Liver (tissue), 9 donors: ENCODE measurements around the gene AKNA. TPM values are rescaled to one million over a fixed set of nuclear protein-coding genes. Genes with fewer than 3 reads are reported as not detected.

ENCODE experiments used
- DNase-seq: peaks from one replicate; pipeline ENCODE4 v3.0.0-alpha.2; 2017; ENCODE audit warnings: low spot score
- H3K27ac ChIP-seq, 2 donors: one replicate each; pipeline ENCODE4 v1.7.0; 2013; ENCODE audit warnings: inconsistent platforms in 2 of 2, low read length in 2 of 2, control low read depth in 1 of 2, low read depth in 1 of 2, mild to moderate bottlenecking in 1 of 2
- H3K27me3 ChIP-seq, 4 donors: one replicate each; pipeline versions ENCODE4 v1.6.1 to v1.7.0; 2013; ENCODE audit warnings: low read length in 3 of 4, inconsistent platforms in 1 of 4, mild to moderate bottlenecking in 1 of 4, moderate library complexity in 1 of 4; ENCODE audit not compliant: control insufficient read depth in 4 of 4, insufficient read depth in 4 of 4
- H3K36me3 ChIP-seq, 4 donors: one replicate each; pipeline versions ENCODE4 v1.6.1 to v1.7.0; 2013; ENCODE audit warnings: low read length in 3 of 4, mild to moderate bottlenecking in 3 of 4, low read depth in 1 of 4, moderate library complexity in 1 of 4; ENCODE audit not compliant: control insufficient read depth in 4 of 4, insufficient read depth in 3 of 4
- H3K4me1 ChIP-seq, 4 donors: one replicate each; pipeline versions ENCODE4 v1.6.1 to v1.7.0; 2013; ENCODE audit warnings: low read length in 3 of 4, mild to moderate bottlenecking in 3 of 4, moderate library complexity in 1 of 4; ENCODE audit not compliant: control insufficient read depth in 4 of 4, insufficient read depth in 4 of 4
- H3K4me3 ChIP-seq, 3 donors: one replicate each; pipeline versions ENCODE4 v1.6.1 to v1.7.0; 2013; ENCODE audit warnings: low read length in 3 of 3, control low read depth in 1 of 3, low read depth in 1 of 3, mild to moderate bottlenecking in 1 of 3
- H3K9ac ChIP-seq, 2 donors: one replicate each; pipeline ENCODE4 v1.7.0; 2013; ENCODE audit warnings: low read length in 2 of 2, mild to moderate bottlenecking in 2 of 2, moderate library complexity in 2 of 2, control low read depth in 1 of 2, low read depth in 1 of 2
- H3K9me3 ChIP-seq, 4 donors: one replicate each; pipeline versions ENCODE4 v1.6.1 to v1.7.0; 2013; ENCODE audit warnings: low read length in 3 of 4; ENCODE audit not compliant: control insufficient read depth in 4 of 4
- EGR1 ChIP-seq, 2 donors: IDR thresholded peaks; 2 replicates each; pipeline ENCODE4 v1.6.1; 2016 to 2018; ENCODE audit warnings: antibody characterized with exemption in 2 of 2, low read depth in 2 of 2
- FOXA1 ChIP-seq: IDR thresholded peaks from 2 replicates; pipeline ENCODE4 v1.6.1; 2016; ENCODE audit warnings: antibody characterized with exemption
- FOXA2 ChIP-seq: IDR thresholded peaks from 2 replicates; pipeline ENCODE4 v1.6.1; 2016; ENCODE audit warnings: antibody characterized with exemption
- GABPA ChIP-seq, 2 donors: IDR thresholded peaks in 1 of 2; conservative IDR thresholded peaks in 1 of 2; 2 replicates each; pipeline ENCODE4 v1.6.1; 2016; ENCODE audit warnings: antibody characterized with exemption in 2 of 2, mild to moderate bottlenecking in 1 of 2, moderate library complexity in 1 of 2
- HNF4A ChIP-seq, 2 donors: conservative IDR thresholded peaks; 2 replicates each; pipeline ENCODE4 v1.6.1; 2016; ENCODE audit warnings: antibody characterized with exemption in 2 of 2, mild to moderate bottlenecking in 2 of 2
- HNF4G ChIP-seq: IDR thresholded peaks from 2 replicates; pipeline ENCODE4 v1.6.1; 2016; ENCODE audit warnings: antibody characterized with exemption
- JUND ChIP-seq, 2 donors: IDR thresholded peaks; 2 replicates each; pipeline ENCODE4 v1.6.1; 2016; ENCODE audit warnings: antibody characterized with exemption in 2 of 2
- NR2F2 ChIP-seq: IDR thresholded peaks from 2 replicates; pipeline ENCODE4 v1.6.1; 2016; ENCODE audit warnings: antibody characterized with exemption
- RAD21 ChIP-seq, 2 donors: IDR thresholded peaks; 2 replicates each; pipeline ENCODE4 v1.6.1; 2016; ENCODE audit warnings: antibody characterized with exemption in 2 of 2, mild to moderate bottlenecking in 2 of 2
- REST ChIP-seq: IDR thresholded peaks from 2 replicates; pipeline ENCODE4 v1.6.1; 2016; ENCODE audit warnings: antibody characterized with exemption, mild to moderate bottlenecking
- RXRA ChIP-seq, 2 donors: IDR thresholded peaks; 2 replicates each; pipeline ENCODE4 v1.6.1; 2017 to 2018; ENCODE audit warnings: antibody characterized with exemption in 2 of 2, mild to moderate bottlenecking in 1 of 2
- SP1 ChIP-seq: IDR thresholded peaks from 2 replicates; pipeline ENCODE4 v1.6.1; 2018; ENCODE audit warnings: antibody characterized with exemption, mild to moderate bottlenecking
- TAF1 ChIP-seq: conservative IDR thresholded peaks from 2 replicates; pipeline ENCODE4 v1.6.1; 2016; ENCODE audit warnings: antibody characterized with exemption, mild to moderate bottlenecking
- YY1 ChIP-seq: IDR thresholded peaks from 2 replicates; pipeline ENCODE4 v1.6.1; 2016; ENCODE audit warnings: antibody characterized with exemption, mild to moderate bottlenecking
- ZBTB33 ChIP-seq: IDR thresholded peaks from 2 replicates; pipeline ENCODE4 v1.6.1; 2016; ENCODE audit warnings: antibody characterized with exemption
- WGBS: extraction: QIAGEN DNeasy Blood & Tissue Kit; methylation state at CpG from one replicate; pipeline ENCODE4 v1.1.7; 2013; 5-methylcytosine and 5-hydroxymethylcytosine counted together
- polyA plus RNA-seq, 2 donors: library from polyadenylated mRNA; stranded (reverse) in 1 of 2; unstranded in 1 of 2; fragments of 200-250 nt in 1 of 2; fragments of >200 nt in 1 of 2; fragmentation: Nextera tagmentation in 1 of 2; extraction: Ambion mirVana in 1 of 2; gene quantifications; one replicate each; pipeline versions ENCODE4 v1.2.1 to v1.2.3, GENCODE V29; 2013 to 2015
- total RNA-seq, 2 donors: library from RNA; depleted of rRNA; stranded (reverse); fragments of >200 nt; gene quantifications; one replicate each; pipeline ENCODE4 v1.2.3, GENCODE V29; 2014
- TF ChIP-seq, protein P1 (sequence below): IDR thresholded peaks from 2 replicates; pipeline ENCODE4 v1.6.1; 2016; ENCODE audit warnings: antibody characterized with exemption
- TF ChIP-seq, protein P2 (sequence below): fragments of 150-350 bp; IDR thresholded peaks from 2 replicates; pipeline ENCODE4 v1.5.1; 2017; ENCODE audit warnings: improper control_type of control experiment, low read depth, low read length; ENCODE audit not compliant: missing input control
- TF ChIP-seq, protein P3 (sequence below): IDR thresholded peaks from 2 replicates; pipeline ENCODE4 v1.6.1; 2016; ENCODE audit warnings: antibody characterized with exemption
- donor health status: healthy.
- donor health status: healthy.
- donor health status: healthy.
- donor health status: healthy.
- donor health status: healthy.

AKNA gene
- total and polyA plus RNA-seq, 4 donors: 4.2 to 31.7 (median 6.9) TPM

- 68% methylated on average over 7 of the region's 7 CpGs for WGBS
- Histone ChIP-seq H3K9me3 (peaks cover 0 to 7% (median 3%) of the 10 kb centered on the region in 4 donors), H3K36me3 (peaks cover 0 to 37% (median 25%) of the 10 kb centered on the region in 4 donors), H3K9ac (no peak overlapping the region), H3K4me3 (no peak overlapping the region), H3K27me3 (no peaks in the 10 kb centered on the region), H3K4me1 (no peaks in the 10 kb centered on the region), H3K27ac (no peak overlapping the region)
- no peak for DNase-seq
- TF ChIP-seq GABPA (IDR thresholded peaks at IDR 0.05 in 1 of 2, conservative IDR thresholded peaks at IDR 0.05 in 1 of 2): no peak
- TF ChIP-seq, protein P1, sequence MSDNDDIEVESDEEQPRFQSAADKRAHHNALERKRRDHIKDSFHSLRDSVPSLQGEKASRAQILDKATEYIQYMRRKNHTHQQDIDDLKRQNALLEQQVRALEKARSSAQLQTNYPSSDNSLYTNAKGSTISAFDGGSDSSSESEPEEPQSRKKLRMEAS: no peak
- TF ChIP-seq, protein P2, sequence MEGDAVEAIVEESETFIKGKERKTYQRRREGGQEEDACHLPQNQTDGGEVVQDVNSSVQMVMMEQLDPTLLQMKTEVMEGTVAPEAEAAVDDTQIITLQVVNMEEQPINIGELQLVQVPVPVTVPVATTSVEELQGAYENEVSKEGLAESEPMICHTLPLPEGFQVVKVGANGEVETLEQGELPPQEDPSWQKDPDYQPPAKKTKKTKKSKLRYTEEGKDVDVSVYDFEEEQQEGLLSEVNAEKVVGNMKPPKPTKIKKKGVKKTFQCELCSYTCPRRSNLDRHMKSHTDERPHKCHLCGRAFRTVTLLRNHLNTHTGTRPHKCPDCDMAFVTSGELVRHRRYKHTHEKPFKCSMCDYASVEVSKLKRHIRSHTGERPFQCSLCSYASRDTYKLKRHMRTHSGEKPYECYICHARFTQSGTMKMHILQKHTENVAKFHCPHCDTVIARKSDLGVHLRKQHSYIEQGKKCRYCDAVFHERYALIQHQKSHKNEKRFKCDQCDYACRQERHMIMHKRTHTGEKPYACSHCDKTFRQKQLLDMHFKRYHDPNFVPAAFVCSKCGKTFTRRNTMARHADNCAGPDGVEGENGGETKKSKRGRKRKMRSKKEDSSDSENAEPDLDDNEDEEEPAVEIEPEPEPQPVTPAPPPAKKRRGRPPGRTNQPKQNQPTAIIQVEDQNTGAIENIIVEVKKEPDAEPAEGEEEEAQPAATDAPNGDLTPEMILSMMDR: no peak
Measured at GRCh38 chr9:114290561-114290986, 97.2 kb downstream of the AKNA start.

DNA sequence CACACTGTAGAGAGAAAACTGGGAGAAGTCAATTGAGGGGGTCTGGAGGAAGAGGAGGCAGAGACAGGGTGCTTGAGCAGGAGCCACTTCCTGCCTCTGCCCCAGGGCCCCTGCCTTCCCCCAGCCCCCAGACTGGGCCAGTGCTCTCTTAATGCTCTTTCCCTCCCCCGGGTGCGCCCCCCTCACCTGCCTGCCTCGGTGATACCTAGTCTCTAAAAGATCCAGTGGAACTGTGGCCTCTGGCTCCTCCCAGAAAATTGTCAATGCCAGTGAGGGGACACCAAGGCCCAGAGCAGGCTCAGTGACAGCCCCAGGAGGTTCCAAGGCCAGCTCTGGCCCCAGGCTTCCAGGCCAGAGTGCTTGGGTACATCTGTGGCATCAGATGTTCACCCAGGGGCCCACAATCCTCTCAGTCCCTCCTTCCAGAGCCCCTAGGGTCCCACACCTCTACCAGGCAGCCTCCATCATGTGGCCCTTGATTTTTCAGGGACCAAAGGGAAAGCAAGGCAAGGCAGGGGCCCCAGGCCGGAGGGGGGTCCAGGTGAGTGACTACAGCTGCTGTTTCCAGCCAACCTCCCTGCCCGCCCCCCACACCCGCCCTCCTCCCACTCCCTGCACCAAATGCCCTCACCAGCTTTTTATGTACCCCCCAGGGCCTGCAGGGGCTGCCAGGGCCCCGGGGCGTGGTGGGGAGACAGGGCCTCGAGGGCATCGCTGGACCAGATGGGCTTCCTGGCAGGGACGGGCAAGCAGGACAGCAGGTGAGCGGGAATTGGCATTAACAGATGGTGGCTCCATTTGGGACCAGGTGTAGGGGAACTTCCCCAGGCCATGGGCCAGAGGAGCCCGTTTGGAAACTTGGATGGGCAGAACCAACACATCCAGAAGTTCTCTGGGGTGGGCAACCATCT is 98.0 kb downstream of the AKNA start:
- TF ChIP-seq RXRA (IDR thresholded peaks at IDR 0.05): no peak
- TF ChIP-seq TAF1: no peak
- no peak for TF ChIP-seq FOXA1
- TF ChIP-seq REST: no peak
- TF ChIP-seq, protein P2: no peak
- TF ChIP-seq HNF4G: no peak
- TF ChIP-seq EGR1 (IDR thresholded peaks at IDR 0.05; ENCODE audit: low read depth in 2 of 2): no peak
- TF ChIP-seq FOXA2: no peak
- TF ChIP-seq RAD21 (IDR thresholded peaks at IDR 0.05): no peak
- TF ChIP-seq GABPA (IDR thresholded peaks at IDR 0.05 in 1 of 2, conservative IDR thresholded peaks at IDR 0.05 in 1 of 2): no peak
- TF ChIP-seq NR2F2: no peak
- no peak for TF ChIP-seq YY1
- TF ChIP-seq SP1: no peak
- TF ChIP-seq, protein P1: no peak
- TF ChIP-seq ZBTB33: no peak
- TF ChIP-seq JUND (IDR thresholded peaks at IDR 0.05): no peak
- TF ChIP-seq, protein P3, sequence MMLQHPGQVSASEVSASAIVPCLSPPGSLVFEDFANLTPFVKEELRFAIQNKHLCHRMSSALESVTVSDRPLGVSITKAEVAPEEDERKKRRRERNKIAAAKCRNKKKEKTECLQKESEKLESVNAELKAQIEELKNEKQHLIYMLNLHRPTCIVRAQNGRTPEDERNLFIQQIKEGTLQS: no peak
- no peak for TF ChIP-seq HNF4A (conservative IDR thresholded peaks at IDR 0.05)
- no peaks in the 10 kb centered on the region for H3K4me1 ChIP-seq
- H3K36me3 ChIP-seq: peaks cover 0 to 34% (median 25%) of the 10 kb centered on the region in 4 donors
- H3K27me3 ChIP-seq: no peaks in the 10 kb centered on the region
- H3K27ac ChIP-seq: no peak overlapping the region
- 88% methylated on average over 13 of the region's 13 CpGs for WGBS
- DNase-seq: no peak
- H3K9me3 ChIP-seq: peaks cover 0 to 5% (median 2%) of the 10 kb centered on the region in 4 donors
- H3K9ac ChIP-seq: no peak overlapping the region
- no peak overlapping the region for H3K4me3 ChIP-seq
